Motor neuron (in vitro differentiated cells): ENCODE results near the gene LARP4. TPM values are rescaled to one million over a fixed set of nuclear protein-coding genes. Genes with fewer than 3 reads are reported as not detected.
A peak's percentile ranks its signal among the peaks of the same experiment; 100 is the strongest.

Source experiments
- ATAC-seq, 8 experiments: fragments of 200-7000 bp; cut with Tn5 transposase; replicated peaks in 6 of 8; 2 replicates each; pipeline ENCODE4 v1.8.0; 2021; ENCODE audit warnings: mild to moderate bottlenecking in 8 of 8, moderate library complexity in 8 of 8
- H3K27ac ChIP-seq, 2 donors: fragments of 250-450 bp; sonication (Bioruptor Pico); 2 replicates each; pipeline ENCODE4 v1.9.0; 2021; ENCODE audit warnings: antibody characterized with exemption in 2 of 2, mild to moderate bottlenecking in 2 of 2, moderate library complexity in 1 of 2
- H3K4me1 ChIP-seq, 2 donors: fragments of 250-450 bp; sonication (Bioruptor Pico); replicated peaks in 1 of 2; 2 replicates each; pipeline ENCODE4 v1.6.1; 2021; ENCODE audit warnings: antibody characterized with exemption in 2 of 2, mild to moderate bottlenecking in 2 of 2, moderate library complexity in 1 of 2
- H3K4me3 ChIP-seq, 5 donors: fragments of 250-450 bp; sonication (Bioruptor Pico); 2 replicates each; pipeline ENCODE4 v1.9.0; 2021; ENCODE audit warnings: antibody characterized with exemption in 5 of 5, mild to moderate bottlenecking in 5 of 5, moderate library complexity in 4 of 5
- WGBS, 10 experiments: fragments of 450-650 bp; shearing (Covaris generic); methylation state at CpG; one replicate each; pipeline ENCODE4 v1.0.0; 2022; 5-methylcytosine and 5-hydroxymethylcytosine counted together
- in situ Hi-C, 9 experiments: fragments of 400-800 bp; cut with MboI; loops; one replicate each; pipeline ENCODE4 v1.15.0; 2021; ENCODE audit warnings: low sequenced_read_pairs in 9 of 9, low pct_unique_long_range_greater_than_20kb in 2 of 9; ENCODE audit not compliant: unreplicated experiment in 9 of 9
- total RNA-seq, 8 experiments: library from RNA; unstranded; fragments of 300-600 nt; gene quantifications; 2 replicates each; pipeline versions ENCODE4 v1.2.3 to v1.2.4, GENCODE V29; 2022

LARP4 gene
- total RNA-seq, 8 experiments from 2014 or later: 17.4 to 73.1 (median 29.8) TPM

GRCh38 chr12:50524621-50525020 is 123.9 kb downstream of the LARP4 start:
- H3K27ac ChIP-seq: no peak overlapping the region

GRCh38 chr12:50525422-50525821 is 124.7 kb downstream of the LARP4 start:
- Histone ChIP-seq H3K4me1 (peaks cover 0 to 3% of the 10 kb centered on the region in 2 donors), H3K27ac (no peak overlapping the region), H3K4me3 (no peak overlapping the region)
- ATAC-seq: no peak
- WGBS, 10 experiments: 80 to 100% (median 100%) methylated on average over 1 to 2 of the region's 2 CpGs; no CpG with 5 or more reads in 1 of the 10 experiments
- in situ Hi-C loops: no loop called here

More at GRCh38 chr12:50524621-50525020, 123.9 kb downstream of the LARP4 start:
- 92 to 100% (median 100%) methylated on average over 1 to 2 of the region's 2 CpGs; no CpG with 5 or more reads in 5 of the 10 experiments for WGBS, 10 experiments
- in situ Hi-C loops: loop anchor here in 5 of 9 experiments (25.0 kb wide), 1 partner anchor 113 kb away; no protein-coding TSS in a partner anchor
- Histone ChIP-seq H3K4me3 (no peak overlapping the region), H3K4me1 (peaks cover 0 to 3% of the 10 kb centered on the region in 2 donors)
- ATAC-seq: no peak

- Histone ChIP-seq H3K4me1 (peaks cover 0 to 3% of the 10 kb centered on the region in 2 donors), H3K4me3 (no peak overlapping the region), H3K27ac (no peak overlapping the region)
- in situ Hi-C loops: no loop called here
- 90 to 100% (median 96%) methylated on average over 2 to 5 of the region's 5 CpGs; no CpG with 5 or more reads in 1 of the 10 experiments for WGBS, 10 experiments
- no peak for ATAC-seq
Observed at GRCh38 chr12:50527359-50527726, 126.7 kb downstream of the LARP4 start.

- Histone ChIP-seq H3K27ac (no peak overlapping the region), H3K4me3 (no peak overlapping the region), H3K4me1 (peaks cover 0 to 3% of the 10 kb centered on the region in 2 donors)
- no peak for ATAC-seq
- in situ Hi-C loops: no loop called here
- 80 to 100% (median 100%) methylated on average over 1 of the region's 1 CpG; no CpG with 5 or more reads in 4 of the 10 experiments for WGBS, 10 experiments
Observed at GRCh38 chr12:50528800-50529199, 128.1 kb downstream of the LARP4 start.

- in situ Hi-C loops: no loop called here
- Histone ChIP-seq H3K4me1 (peaks cover 0 to 3% of the 10 kb centered on the region in 2 donors), H3K4me3 (no peak overlapping the region), H3K27ac (no peak overlapping the region)
- 89 to 100% (median 100%) methylated on average over 2 to 3 of the region's 3 CpGs; no CpG with 5 or more reads in 6 of the 10 experiments for WGBS, 10 experiments
- peak in 1 of 8 experiments; percentile 24 for ATAC-seq
Observed at GRCh38 chr12:50529345-50529744, 128.7 kb downstream of the LARP4 start.

Other genes starting within 250 kb of the LARP4 start
- 10 to 100 TPM; 18.9 to 87.0 (median 57.7) TPM for gene CERS5, start 233.5 kb upstream of the LARP4 start, total RNA-seq
- 10 to 100 TPM in 5 of 8 experiments, 1 to 10 TPM in 3; 4.7 to 66.5 (median 14.8) TPM for gene LIMA1, start 117.4 kb upstream of the LARP4 start, total RNA-seq
- gene FAM186A, start 4.3 kb upstream of the LARP4 start, total RNA-seq: under 1 TPM; 0.08 to 0.97 (median 0.17) TPM
- gene DIP2B, start 104.1 kb downstream of the LARP4 start, total RNA-seq: 10 to 100 TPM; 20.8 to 68.6 (median 29.9) TPM